GM08714 (cell line): ENCODE measurements around the gene PPIA.

Source experiments
- H3K4me3 ChIP-seq: fragments of 200-500 bp; sonication (Bioruptor generic); 2 replicates; pipeline ENCODE4 v1.5.1; 2014; ENCODE audit warnings: mild to moderate bottlenecking, low read length, inconsistent platforms
- ZNF274 ChIP-seq: IDR thresholded peaks from 2 replicates; pipeline ENCODE4 v1.6.1; 2012; ENCODE audit warnings: mild to moderate bottlenecking, low read depth, low read length

Gene PPIA

DNA sequence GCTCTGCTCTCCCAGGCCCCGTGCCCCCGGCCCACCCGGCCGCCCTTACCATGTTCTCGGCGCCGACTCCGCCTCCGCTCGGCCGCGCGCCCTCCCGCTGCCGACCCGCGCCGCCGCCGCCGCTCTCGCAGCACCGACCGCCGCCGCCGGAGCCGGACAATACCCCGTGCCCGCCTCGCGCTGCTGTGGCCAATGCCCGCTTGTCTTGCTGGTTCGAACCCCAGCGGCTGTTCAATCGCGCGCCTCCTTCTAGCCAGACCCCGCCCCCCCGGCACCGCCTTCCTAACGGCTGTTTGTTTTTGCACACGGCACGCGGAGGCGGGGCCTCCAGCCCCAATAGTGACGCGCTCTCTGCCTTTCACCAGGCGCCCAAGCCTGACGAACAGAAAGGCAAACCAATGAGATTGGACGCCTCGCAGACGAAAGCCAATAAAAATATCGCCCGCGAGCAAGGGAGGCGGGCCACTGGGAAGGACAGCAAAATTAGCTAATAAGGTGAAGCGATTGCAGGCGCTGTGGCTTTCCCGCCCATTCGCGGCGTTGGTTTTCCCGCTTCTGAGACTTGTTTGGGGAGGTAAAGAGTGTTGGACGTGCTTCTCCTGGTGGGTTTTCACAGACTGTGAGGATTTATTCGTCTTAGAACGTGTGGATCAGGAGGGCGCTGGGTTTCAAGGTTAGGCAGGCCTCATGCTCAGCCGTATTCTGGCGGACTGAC is 51.6 kb downstream of the PPIA start, which contains the start of gene H2AZ2:
Gene H2AZ2 (minus strand): TSS at position 168 of the 715 bp plus-strand sequence. CDS start 116 bp downstream, at position 52.
- TF ChIP-seq ZNF274 = no peak
- peak within 1 kb of the TSS; percentile 97 for H3K4me3 ChIP-seq

DNA sequence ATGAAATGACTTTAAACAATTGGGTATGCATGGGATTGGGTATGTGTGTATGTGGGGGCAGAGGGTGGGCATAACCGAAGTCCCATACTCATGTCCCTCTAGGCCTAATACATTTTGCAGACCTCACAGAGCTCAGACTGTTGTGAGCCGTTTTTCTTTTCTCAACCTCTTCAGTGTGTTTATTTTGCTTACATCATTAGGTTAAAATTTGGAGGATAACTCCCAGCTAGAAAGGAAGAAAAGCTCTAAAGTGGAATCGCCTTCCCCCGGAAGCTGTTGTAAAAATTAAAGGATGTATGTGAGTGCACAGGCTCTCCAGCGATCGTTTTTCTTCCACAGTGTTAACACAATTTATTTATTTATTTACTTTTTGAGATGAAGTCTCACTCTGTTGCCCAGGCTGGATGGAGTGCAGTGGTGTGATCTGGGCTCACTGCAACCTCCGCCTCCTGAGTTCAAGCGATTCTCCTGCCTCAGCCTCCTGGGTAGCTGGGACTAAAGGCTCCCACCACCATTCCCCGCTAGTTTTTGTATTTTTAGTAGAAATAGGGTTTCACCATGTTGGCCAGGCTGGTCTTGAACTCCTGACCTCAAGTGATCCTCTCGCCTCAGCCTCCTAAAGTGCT is 52.9 kb downstream of the PPIA start:
- H3K4me3 ChIP-seq = peak overlapping the region; percentile 78; the same call in 1 of the 2 replicates

DNA sequence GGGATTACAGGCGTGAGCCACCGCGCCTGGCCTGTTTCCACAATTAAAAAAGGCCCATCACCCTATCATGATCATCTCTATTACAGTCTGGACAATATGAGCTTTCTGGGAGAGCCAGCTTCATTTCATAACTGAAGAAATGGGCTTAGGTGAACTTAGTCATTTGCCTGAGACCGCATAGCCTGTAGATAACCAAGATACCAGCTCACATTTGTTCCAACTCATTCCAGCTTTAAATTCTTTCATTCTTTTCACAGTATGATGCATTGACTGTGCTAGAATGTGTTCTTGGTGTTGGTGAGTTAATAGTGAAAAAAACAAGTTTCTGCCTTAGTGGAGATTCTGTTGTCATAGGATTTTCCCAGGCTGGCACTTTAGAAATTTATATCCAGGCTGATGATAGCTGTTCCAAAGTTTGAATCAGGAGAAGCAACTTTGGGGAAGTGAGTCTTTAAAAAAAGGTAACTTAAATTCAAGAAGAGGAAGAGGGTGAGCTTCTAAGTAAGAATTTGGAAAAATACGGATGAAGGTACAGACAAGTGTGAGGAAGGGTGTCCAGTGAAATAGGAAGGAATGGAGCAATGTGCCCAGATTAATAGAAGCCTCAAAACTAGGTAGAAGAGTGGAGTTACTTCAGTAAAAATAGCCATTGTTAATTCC is 53.5 kb downstream of the PPIA start:
- no peak overlapping the region for H3K4me3 ChIP-seq

More for the DNA sequence above, 52.9 kb downstream of the PPIA start:
- TF ChIP-seq ZNF274 = no peak

DNA sequence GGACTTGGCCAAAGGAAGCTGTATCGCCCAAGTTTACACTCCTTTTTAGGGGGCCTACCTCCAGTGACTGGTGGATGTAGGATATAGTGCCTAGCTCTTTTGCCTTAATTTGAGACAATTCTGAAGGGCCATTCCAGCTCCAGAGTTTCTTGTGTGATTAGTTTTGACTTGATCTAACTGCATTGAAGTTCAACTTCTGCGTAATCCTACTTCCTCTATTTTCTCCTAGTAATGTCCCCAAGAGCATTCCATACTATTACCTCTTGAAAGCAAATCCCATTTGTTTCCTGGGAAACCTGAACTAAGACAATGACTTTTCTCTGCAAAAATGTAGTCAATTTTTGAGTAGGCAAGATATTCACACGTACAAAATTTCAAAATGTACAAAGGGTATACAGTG is 56.1 kb downstream of the PPIA start:
- no peak for TF ChIP-seq ZNF274
- H3K4me3 ChIP-seq = no peak overlapping the region

More for the DNA sequence above, 53.5 kb downstream of the PPIA start:
- TF ChIP-seq ZNF274 = no peak
